Measurements from ENCODE around the gene NAB2.

NAB2 gene

DNA sequence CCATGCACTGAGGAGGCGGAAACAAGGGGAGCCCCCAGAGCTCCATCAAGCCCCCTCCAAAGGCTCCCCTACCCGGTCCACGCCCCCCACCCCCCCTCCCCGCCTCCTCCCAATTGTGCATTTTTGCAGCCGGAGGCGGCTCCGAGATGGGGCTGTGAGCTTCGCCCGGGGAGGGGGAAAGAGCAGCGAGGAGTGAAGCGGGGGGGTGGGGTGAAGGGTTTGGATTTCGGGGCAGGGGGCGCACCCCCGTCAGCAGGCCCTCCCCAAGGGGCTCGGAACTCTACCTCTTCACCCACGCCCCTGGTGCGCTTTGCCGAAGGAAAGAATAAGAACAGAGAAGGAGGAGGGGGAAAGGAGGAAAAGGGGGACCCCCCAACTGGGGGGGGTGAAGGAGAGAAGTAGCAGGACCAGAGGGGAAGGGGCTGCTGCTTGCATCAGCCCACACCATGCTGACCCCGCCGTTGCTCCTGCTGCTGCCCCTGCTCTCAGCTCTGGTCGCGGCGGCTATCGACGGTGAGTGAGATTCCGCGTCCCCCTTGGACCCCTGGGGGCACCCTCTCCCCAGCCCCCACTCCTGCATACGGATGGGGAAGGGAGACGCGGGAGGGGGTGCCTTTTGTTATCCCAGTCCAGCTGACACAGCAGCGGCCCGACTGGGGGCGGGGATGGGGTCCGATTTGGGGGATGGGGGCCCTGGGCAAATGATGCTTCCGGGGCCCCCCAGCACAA is 39.8 kb downstream of the NAB2 start:
- TF ChIP-seq ZFP30 (CRISPR knock-in tag; IDR thresholded peaks at IDR 0.05) (no peak), SNAI2 (CRISPR knock-in tag; IDR thresholded peaks at IDR 0.05) (no peak), ZNF8 (CRISPR knock-in tag; IDR thresholded peaks at IDR 0.05) (no peak), TOX (CRISPR knock-in tag; IDR thresholded peaks at IDR 0.05; ENCODE audit: borderline replicate concordance) (no peak)
- TF ChIP-seq, protein P1, sequence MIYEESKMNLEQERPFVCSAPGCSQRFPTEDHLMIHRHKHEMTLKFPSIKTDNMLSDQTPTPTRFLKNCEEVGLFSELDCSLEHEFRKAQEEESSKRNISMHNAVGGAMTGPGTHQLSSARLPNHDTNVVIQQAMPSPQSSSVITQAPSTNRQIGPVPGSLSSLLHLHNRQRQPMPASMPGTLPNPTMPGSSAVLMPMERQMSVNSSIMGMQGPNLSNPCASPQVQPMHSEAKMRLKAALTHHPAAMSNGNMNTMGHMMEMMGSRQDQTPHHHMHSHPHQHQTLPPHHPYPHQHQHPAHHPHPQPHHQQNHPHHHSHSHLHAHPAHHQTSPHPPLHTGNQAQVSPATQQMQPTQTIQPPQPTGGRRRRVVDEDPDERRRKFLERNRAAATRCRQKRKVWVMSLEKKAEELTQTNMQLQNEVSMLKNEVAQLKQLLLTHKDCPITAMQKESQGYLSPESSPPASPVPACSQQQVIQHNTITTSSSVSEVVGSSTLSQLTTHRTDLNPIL (CRISPR knock-in tag; IDR thresholded peaks at IDR 0.05; ENCODE audit: low read depth), result no peak
- ATAC-seq, result peak; percentile 21

DNA sequence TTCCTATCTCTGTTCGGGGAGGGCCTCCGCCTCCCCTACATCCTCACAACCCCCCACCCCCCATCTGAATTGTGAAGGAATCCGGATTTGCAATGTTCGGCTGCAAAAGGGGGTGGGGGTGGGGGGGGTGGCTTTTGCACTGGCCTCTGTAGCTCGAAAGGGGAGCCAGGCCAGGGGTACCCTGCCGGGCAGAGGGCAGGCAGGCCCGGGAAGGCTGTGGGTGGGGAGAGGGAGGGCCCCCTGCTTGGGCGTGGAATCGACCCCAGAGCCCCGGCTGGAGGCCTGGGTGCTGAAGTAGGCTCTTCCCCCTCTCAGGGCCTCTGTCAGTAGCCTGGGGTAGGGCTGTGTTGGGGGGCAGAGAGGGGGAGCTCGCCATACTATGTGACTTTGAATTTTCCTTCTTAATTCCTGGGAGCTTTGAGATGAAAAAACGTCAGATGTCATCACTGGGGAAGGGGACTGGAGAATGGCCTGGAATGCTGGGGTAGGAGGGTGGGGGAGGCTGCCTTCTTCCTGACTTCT is 40.5 kb downstream of the NAB2 start:
- peak; percentile 3; the same call in 1 of the 3 replicates for ATAC-seq
- TF ChIP-seq, protein P2, sequence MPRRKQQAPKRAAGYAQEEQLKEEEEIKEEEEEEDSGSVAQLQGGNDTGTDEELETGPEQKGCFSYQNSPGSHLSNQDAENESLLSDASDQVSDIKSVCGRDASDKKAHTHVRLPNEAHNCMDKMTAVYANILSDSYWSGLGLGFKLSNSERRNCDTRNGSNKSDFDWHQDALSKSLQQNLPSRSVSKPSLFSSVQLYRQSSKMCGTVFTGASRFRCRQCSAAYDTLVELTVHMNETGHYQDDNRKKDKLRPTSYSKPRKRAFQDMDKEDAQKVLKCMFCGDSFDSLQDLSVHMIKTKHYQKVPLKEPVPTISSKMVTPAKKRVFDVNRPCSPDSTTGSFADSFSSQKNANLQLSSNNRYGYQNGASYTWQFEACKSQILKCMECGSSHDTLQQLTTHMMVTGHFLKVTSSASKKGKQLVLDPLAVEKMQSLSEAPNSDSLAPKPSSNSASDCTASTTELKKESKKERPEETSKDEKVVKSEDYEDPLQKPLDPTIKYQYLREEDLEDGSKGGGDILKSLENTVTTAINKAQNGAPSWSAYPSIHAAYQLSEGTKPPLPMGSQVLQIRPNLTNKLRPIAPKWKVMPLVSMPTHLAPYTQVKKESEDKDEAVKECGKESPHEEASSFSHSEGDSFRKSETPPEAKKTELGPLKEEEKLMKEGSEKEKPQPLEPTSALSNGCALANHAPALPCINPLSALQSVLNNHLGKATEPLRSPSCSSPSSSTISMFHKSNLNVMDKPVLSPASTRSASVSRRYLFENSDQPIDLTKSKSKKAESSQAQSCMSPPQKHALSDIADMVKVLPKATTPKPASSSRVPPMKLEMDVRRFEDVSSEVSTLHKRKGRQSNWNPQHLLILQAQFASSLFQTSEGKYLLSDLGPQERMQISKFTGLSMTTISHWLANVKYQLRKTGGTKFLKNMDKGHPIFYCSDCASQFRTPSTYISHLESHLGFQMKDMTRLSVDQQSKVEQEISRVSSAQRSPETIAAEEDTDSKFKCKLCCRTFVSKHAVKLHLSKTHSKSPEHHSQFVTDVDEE (CRISPR knock-in tag; IDR thresholded peaks at IDR 0.05), result no peak
- no peak for TF ChIP-seq ZNF8 (CRISPR knock-in tag; IDR thresholded peaks at IDR 0.05)
- no peak for TF ChIP-seq ZFP30 (CRISPR knock-in tag; IDR thresholded peaks at IDR 0.05)
- no peak for TF ChIP-seq ZNF70 (CRISPR knock-in tag; IDR thresholded peaks at IDR 0.05)

DNA sequence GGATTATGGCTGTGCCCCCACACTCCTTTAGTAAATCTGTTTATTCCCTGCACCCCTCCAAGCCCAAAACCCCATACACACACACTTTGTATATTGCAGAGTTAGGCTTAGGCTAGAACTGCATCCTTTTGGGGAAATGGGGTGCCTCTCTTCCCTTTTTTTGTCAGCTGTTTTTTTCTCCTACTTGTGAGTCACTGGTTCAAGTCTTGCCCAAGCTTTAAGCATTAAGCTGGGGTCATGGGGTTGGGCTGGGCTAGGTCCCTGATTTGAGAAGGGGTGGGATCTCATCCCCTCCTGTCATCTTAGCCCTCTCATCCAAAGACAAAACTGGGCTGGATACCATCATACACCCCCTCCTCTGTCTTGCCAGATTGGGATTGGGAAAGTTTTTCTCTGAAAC is 41.0 kb downstream of the NAB2 start:
- TF ChIP-seq BACH2 (CRISPR knock-in tag; IDR thresholded peaks at IDR 0.05; ENCODE audit: borderline replicate concordance) (no peak), ZFP30 (CRISPR knock-in tag; IDR thresholded peaks at IDR 0.05) (no peak), CSDC2 (CRISPR knock-in tag; IDR thresholded peaks at IDR 0.05) (no peak), ZFP3 (CRISPR knock-in tag; IDR thresholded peaks at IDR 0.05) (no peak), PPARA (CRISPR knock-in tag; IDR thresholded peaks at IDR 0.05; ENCODE audit: borderline replicate concordance) (no peak), ZC3H10 (CRISPR knock-in tag; IDR thresholded peaks at IDR 0.05) (no peak), ZNF8 (CRISPR knock-in tag; IDR thresholded peaks at IDR 0.05) (no peak), ZNF70 (CRISPR knock-in tag; IDR thresholded peaks at IDR 0.05) (no peak), ESRRG (CRISPR knock-in tag; IDR thresholded peaks at IDR 0.05) (no peak), GLIS3 (CRISPR knock-in tag; IDR thresholded peaks at IDR 0.05) (no peak), OSR1 (CRISPR knock-in tag; IDR thresholded peaks at IDR 0.05) (no peak), TCF4 (CRISPR knock-in tag; IDR thresholded peaks at IDR 0.05; ENCODE audit: borderline replicate concordance) (no peak), ZNF565 (CRISPR knock-in tag; conservative IDR thresholded peaks at IDR 0.05; ENCODE audit: low read depth) (no peak), SNAI2 (CRISPR knock-in tag; IDR thresholded peaks at IDR 0.05) (no peak), RARB (CRISPR knock-in tag; IDR thresholded peaks at IDR 0.05) (no peak)
- TF ChIP-seq, protein P3, sequence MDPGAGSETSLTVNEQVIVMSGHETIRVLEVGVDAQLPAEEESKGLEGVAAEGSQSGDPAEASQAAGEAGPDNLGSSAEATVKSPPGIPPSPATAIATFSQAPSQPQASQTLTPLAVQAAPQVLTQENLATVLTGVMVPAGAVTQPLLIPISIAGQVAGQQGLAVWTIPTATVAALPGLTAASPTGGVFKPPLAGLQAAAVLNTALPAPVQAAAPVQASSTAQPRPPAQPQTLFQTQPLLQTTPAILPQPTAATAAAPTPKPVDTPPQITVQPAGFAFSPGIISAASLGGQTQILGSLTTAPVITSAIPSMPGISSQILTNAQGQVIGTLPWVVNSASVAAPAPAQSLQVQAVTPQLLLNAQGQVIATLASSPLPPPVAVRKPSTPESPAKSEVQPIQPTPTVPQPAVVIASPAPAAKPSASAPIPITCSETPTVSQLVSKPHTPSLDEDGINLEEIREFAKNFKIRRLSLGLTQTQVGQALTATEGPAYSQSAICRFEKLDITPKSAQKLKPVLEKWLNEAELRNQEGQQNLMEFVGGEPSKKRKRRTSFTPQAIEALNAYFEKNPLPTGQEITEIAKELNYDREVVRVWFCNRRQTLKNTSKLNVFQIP (CRISPR knock-in tag; IDR thresholded peaks at IDR 0.05; ENCODE audit: borderline replicate concordance, low read depth), result no peak
- TF ChIP-seq, protein P2 (CRISPR knock-in tag; IDR thresholded peaks at IDR 0.05), result no peak
- TF ChIP-seq, protein P4, sequence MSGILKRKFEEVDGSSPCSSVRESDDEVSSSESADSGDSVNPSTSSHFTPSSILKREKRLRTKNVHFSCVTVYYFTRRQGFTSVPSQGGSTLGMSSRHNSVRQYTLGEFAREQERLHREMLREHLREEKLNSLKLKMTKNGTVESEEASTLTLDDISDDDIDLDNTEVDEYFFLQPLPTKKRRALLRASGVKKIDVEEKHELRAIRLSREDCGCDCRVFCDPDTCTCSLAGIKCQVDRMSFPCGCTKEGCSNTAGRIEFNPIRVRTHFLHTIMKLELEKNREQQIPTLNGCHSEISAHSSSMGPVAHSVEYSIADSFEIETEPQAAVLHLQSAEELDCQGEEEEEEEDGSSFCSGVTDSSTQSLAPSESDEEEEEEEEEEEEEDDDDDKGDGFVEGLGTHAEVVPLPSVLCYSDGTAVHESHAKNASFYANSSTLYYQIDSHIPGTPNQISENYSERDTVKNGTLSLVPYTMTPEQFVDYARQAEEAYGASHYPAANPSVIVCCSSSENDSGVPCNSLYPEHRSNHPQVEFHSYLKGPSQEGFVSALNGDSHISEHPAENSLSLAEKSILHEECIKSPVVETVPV (CRISPR knock-in tag; IDR thresholded peaks at IDR 0.05), result no peak
- TF ChIP-seq, protein P5, sequence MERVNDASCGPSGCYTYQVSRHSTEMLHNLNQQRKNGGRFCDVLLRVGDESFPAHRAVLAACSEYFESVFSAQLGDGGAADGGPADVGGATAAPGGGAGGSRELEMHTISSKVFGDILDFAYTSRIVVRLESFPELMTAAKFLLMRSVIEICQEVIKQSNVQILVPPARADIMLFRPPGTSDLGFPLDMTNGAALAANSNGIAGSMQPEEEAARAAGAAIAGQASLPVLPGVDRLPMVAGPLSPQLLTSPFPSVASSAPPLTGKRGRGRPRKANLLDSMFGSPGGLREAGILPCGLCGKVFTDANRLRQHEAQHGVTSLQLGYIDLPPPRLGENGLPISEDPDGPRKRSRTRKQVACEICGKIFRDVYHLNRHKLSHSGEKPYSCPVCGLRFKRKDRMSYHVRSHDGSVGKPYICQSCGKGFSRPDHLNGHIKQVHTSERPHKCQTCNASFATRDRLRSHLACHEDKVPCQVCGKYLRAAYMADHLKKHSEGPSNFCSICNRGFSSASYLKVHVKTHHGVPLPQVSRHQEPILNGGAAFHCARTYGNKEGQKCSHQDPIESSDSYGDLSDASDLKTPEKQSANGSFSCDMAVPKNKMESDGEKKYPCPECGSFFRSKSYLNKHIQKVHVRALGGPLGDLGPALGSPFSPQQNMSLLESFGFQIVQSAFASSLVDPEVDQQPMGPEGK (CRISPR knock-in tag; IDR thresholded peaks at IDR 0.05; ENCODE audit: borderline replicate concordance), result no peak
- TF ChIP-seq, protein P1 (CRISPR knock-in tag; IDR thresholded peaks at IDR 0.05; ENCODE audit: low read depth), result no peak
- no peak for ATAC-seq

Measured in SK-N-SH treated with all-trans-retinoic acid at 6 μM for 48 hours (cell line).